DND-41 (cell line): ENCODE measurements around the gene GSS.

Experiments
- ATAC-seq: fragments of 200-7000 bp; cut with Tn5 transposase; 3 replicates; pipeline ENCODE4 v1.9.1; 2021; ENCODE audit warnings: low read depth; ENCODE audit not compliant: insufficient read depth
- DNase-seq: peaks from one replicate; pipeline ENCODE4 v3.0.0-alpha.2; 2020
- H2AFZ ChIP-seq: 2 replicates; pipeline ENCODE4 v1.6.0; 2012; ENCODE audit warnings: low read depth, low read length
- H3K27ac ChIP-seq: 2 replicates; pipeline ENCODE4 v1.5.1; 2012; ENCODE audit warnings: low read length, inconsistent platforms
- H3K27me3 ChIP-seq: fragments of 200-600 bp; sonication (generic); 2 replicates; pipeline ENCODE4 v1.6.0; 2012; ENCODE audit warnings: low read length, mild to moderate bottlenecking, inconsistent platforms; ENCODE audit not compliant: insufficient read depth, poor library complexity
- H3K36me3 ChIP-seq: 2 replicates; pipeline ENCODE4 v1.5.1; 2012; ENCODE audit warnings: low read length, inconsistent platforms; ENCODE audit not compliant: insufficient read depth
- H3K4me1 ChIP-seq: 2 replicates; pipeline ENCODE4 v1.5.1; 2012; ENCODE audit warnings: mild to moderate bottlenecking, low read length; ENCODE audit not compliant: insufficient read depth
- H3K4me2 ChIP-seq: 2 replicates; pipeline ENCODE4 v1.6.0; 2012; ENCODE audit warnings: mild to moderate bottlenecking, moderate library complexity, low read length, inconsistent platforms; ENCODE audit not compliant: insufficient read depth
- H3K4me3 ChIP-seq, 2 experiments: fragments of 200-600 bp in 1 of 2; shearing (Covaris generic) in 1 of 2; 2 replicates each; pipeline ENCODE4 v1.5.1; 2012 to 2016; ENCODE audit warnings: inconsistent platforms in 2 of 2, low read length in 2 of 2, mild to moderate bottlenecking in 2 of 2, low read depth in 1 of 2, moderate library complexity in 1 of 2
- H3K79me2 ChIP-seq: 2 replicates; pipeline ENCODE4 v1.6.0; 2012; ENCODE audit warnings: low read length, inconsistent platforms; ENCODE audit not compliant: insufficient read depth
- H3K9ac ChIP-seq: 2 replicates; pipeline ENCODE4 v1.6.0; 2012; ENCODE audit warnings: low read depth, mild to moderate bottlenecking, inconsistent platforms, low read length, moderate library complexity
- H3K9me3 ChIP-seq: 2 replicates; pipeline ENCODE4 v1.5.1; 2012; ENCODE audit warnings: low read length, moderate library complexity, mild to moderate bottlenecking, inconsistent platforms; ENCODE audit not compliant: insufficient read depth, severe bottlenecking
- H4K20me1 ChIP-seq: 2 replicates; pipeline ENCODE4 v1.6.0; 2012; ENCODE audit warnings: low read length; ENCODE audit not compliant: insufficient read depth
- CTCF ChIP-seq: IDR thresholded peaks from 2 replicates; pipeline ENCODE4 v1.5.1; 2012; ENCODE audit warnings: borderline replicate concordance, low read length, moderate library complexity, mild to moderate bottlenecking; ENCODE audit not compliant: poor library complexity, severe bottlenecking; ENCODE audit errors: extremely low read depth
- EZH2 ChIP-seq: IDR thresholded peaks from 3 replicates; pipeline ENCODE4 v1.6.1; 2012; ENCODE audit warnings: borderline replicate concordance, low read depth, mild to moderate bottlenecking, moderate library complexity, low read length, inconsistent platforms; ENCODE audit not compliant: severe bottlenecking

The GSS gene

GRCh38 chr20:34886122-34886521, 69.5 kb downstream of the GSS start:
- no peak overlapping the region for H2AFZ ChIP-seq
- no peak overlapping the region for H3K9ac ChIP-seq
- H3K79me2 ChIP-seq = no peaks in the 10 kb centered on the region
- H3K36me3 ChIP-seq = no peaks in the 10 kb centered on the region
- TF ChIP-seq CTCF = no peak
- no peak for TF ChIP-seq EZH2
- H3K4me2 ChIP-seq = no peak overlapping the region
- no peaks in the 10 kb centered on the region for H4K20me1 ChIP-seq
- H3K27me3 ChIP-seq = no peaks in the 10 kb centered on the region
- H3K27ac ChIP-seq = no peak overlapping the region
- H3K4me3 ChIP-seq = no peak overlapping the region
- DNase-seq (no peak), ATAC-seq (no peak)
- no peaks in the 10 kb centered on the region for H3K9me3 ChIP-seq
- no peaks in the 10 kb centered on the region for H3K4me1 ChIP-seq

- ATAC-seq = no peak
- H2AFZ ChIP-seq = no peak overlapping the region
- no peak overlapping the region for H3K4me3 ChIP-seq
- DNase-seq = no peak
- no peaks in the 10 kb centered on the region for H3K9me3 ChIP-seq
- H3K27ac ChIP-seq = no peak overlapping the region
- TF ChIP-seq EZH2 (no peak), CTCF (no peak)
- H3K79me2 ChIP-seq = no peaks in the 10 kb centered on the region
- no peaks in the 10 kb centered on the region for H3K4me1 ChIP-seq
- H4K20me1 ChIP-seq = no peaks in the 10 kb centered on the region
- H3K9ac ChIP-seq = no peak overlapping the region
- H3K36me3 ChIP-seq = no peaks in the 10 kb centered on the region
- no peak overlapping the region for H3K4me2 ChIP-seq
- no peaks in the 10 kb centered on the region for H3K27me3 ChIP-seq
Measured at GRCh38 chr20:34884260-34884659, 71.3 kb downstream of the GSS start.

- Histone ChIP-seq H3K27me3 (no peaks in the 10 kb centered on the region), H4K20me1 (no peaks in the 10 kb centered on the region), H3K4me3 (no peak overlapping the region), H3K36me3 (no peaks in the 10 kb centered on the region), H3K9me3 (no peaks in the 10 kb centered on the region), H3K4me2 (no peak overlapping the region), H2AFZ (no peak overlapping the region), H3K4me1 (no peaks in the 10 kb centered on the region), H3K27ac (no peak overlapping the region), H3K9ac (no peak overlapping the region), H3K79me2 (no peaks in the 10 kb centered on the region)
- no peak for DNase-seq
- no peak for ATAC-seq
- TF ChIP-seq EZH2 (no peak), CTCF (no peak)
Measured at GRCh38 chr20:34883809-34884208, 71.8 kb downstream of the GSS start.

GRCh38 chr20:34883087-34883688, 72.4 kb downstream of the GSS start:
- no peaks in the 10 kb centered on the region for H3K9me3 ChIP-seq
- H4K20me1 ChIP-seq = no peaks in the 10 kb centered on the region
- no peaks in the 10 kb centered on the region for H3K4me1 ChIP-seq
- no peak overlapping the region for H3K4me3 ChIP-seq
- no peak overlapping the region for H2AFZ ChIP-seq
- no peaks in the 10 kb centered on the region for H3K27me3 ChIP-seq
- H3K79me2 ChIP-seq = no peaks in the 10 kb centered on the region
- TF ChIP-seq EZH2 (no peak), CTCF (no peak)
- H3K27ac ChIP-seq = no peak overlapping the region
- no peak overlapping the region for H3K9ac ChIP-seq
- DNase-seq (no peak), ATAC-seq (no peak)
- H3K4me2 ChIP-seq = no peak overlapping the region
- H3K36me3 ChIP-seq = no peaks in the 10 kb centered on the region
